ENCODE measurements around the gene ING5. TPM values are rescaled to one million over a fixed set of nuclear protein-coding genes. Genes with fewer than 3 reads are reported as not detected.

Gene ING5
- total RNA-seq, 6 experiments from 2014 or later, result 18.7 to 20.0 (median 19.5) TPM

GRCh38 chr2:241655516-241656189 lies 46.2 kb upstream of the ING5 start:
- Mint-ChIP-seq H3K4me1 (ENCODE audit: low read depth) (no peaks in the 10 kb centered on the region), H3K9me3 (no peaks in the 10 kb centered on the region), H3K4me3 (no peak overlapping the region), H3K27ac (no peak overlapping the region), H3K36me3 (ENCODE audit: low read depth) (peaks cover 32% of the 10 kb centered on the region), H3K27me3 (ENCODE audit: insufficient read depth) (peaks cover 1% of the 10 kb centered on the region; the same call in 1 of the 2 replicates)
- no peak for DNase-seq
- TF ChIP-seq, protein P1, sequence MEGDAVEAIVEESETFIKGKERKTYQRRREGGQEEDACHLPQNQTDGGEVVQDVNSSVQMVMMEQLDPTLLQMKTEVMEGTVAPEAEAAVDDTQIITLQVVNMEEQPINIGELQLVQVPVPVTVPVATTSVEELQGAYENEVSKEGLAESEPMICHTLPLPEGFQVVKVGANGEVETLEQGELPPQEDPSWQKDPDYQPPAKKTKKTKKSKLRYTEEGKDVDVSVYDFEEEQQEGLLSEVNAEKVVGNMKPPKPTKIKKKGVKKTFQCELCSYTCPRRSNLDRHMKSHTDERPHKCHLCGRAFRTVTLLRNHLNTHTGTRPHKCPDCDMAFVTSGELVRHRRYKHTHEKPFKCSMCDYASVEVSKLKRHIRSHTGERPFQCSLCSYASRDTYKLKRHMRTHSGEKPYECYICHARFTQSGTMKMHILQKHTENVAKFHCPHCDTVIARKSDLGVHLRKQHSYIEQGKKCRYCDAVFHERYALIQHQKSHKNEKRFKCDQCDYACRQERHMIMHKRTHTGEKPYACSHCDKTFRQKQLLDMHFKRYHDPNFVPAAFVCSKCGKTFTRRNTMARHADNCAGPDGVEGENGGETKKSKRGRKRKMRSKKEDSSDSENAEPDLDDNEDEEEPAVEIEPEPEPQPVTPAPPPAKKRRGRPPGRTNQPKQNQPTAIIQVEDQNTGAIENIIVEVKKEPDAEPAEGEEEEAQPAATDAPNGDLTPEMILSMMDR (IDR thresholded peaks at IDR 0.05), result no peak

- TF ChIP-seq, protein P1 (IDR thresholded peaks at IDR 0.05), result no peak
- Mint-ChIP-seq H3K36me3 (ENCODE audit: low read depth) (peaks cover 29% of the 10 kb centered on the region), H3K4me1 (ENCODE audit: low read depth) (no peaks in the 10 kb centered on the region), H3K4me3 (no peak overlapping the region), H3K27ac (no peak overlapping the region), H3K27me3 (ENCODE audit: insufficient read depth) (peaks cover 1% of the 10 kb centered on the region; the same call in 1 of the 2 replicates), H3K9me3 (no peaks in the 10 kb centered on the region)
- DNase-seq, result no peak
Measured at GRCh38 chr2:241656190-241656741, 45.6 kb upstream of the ING5 start.

DNA sequence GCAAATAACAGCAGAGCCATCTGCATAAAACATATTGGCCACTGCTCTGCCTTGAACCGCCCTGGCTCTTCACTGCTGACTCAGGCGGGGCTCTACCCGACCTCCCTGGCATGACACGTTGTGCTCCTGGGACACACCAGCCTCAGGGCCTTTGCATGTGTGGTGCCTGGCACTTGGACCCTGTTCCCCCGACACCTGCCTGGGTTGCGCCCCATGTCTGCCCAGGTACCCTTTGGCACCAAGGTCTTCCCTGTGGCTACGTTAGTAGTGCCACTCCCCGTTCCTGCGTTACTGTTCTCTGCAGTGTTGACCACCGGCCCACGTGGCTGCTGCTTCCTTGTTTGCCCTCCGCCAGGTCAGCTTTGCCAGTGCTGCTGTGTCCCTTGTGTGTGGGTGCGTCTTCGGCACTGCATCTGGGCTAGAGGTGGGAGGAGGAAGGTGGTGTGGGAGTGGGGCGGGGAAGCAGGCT lies 44.0 kb upstream of the ING5 start:
- no peak for DNase-seq
- TF ChIP-seq, protein P1 (IDR thresholded peaks at IDR 0.05), result no peak
- H3K36me3 Mint-ChIP-seq (ENCODE audit: low read depth), result peaks cover 25% of the 10 kb centered on the region

GRCh38 chr2:241658296-241658695 lies 43.5 kb upstream of the ING5 start:
- TF ChIP-seq, protein P1 (IDR thresholded peaks at IDR 0.05), result no peak
- no peaks in the 10 kb centered on the region for H3K9me3 Mint-ChIP-seq
- H3K27me3 Mint-ChIP-seq (ENCODE audit: insufficient read depth), result peaks cover 1% of the 10 kb centered on the region
- no peak overlapping the region for H3K4me3 Mint-ChIP-seq
- H3K27ac Mint-ChIP-seq, result no peak overlapping the region
- DNase-seq, result no peak
- peaks cover 25% of the 10 kb centered on the region for H3K36me3 Mint-ChIP-seq (ENCODE audit: low read depth)
- no peaks in the 10 kb centered on the region for H3K4me1 Mint-ChIP-seq (ENCODE audit: low read depth)

More for the DNA sequence above, 44.0 kb upstream of the ING5 start:
- Mint-ChIP-seq H3K4me3 (no peak overlapping the region), H3K27me3 (ENCODE audit: insufficient read depth) (peaks cover 1% of the 10 kb centered on the region; the same call in 1 of the 2 replicates), H3K9me3 (no peaks in the 10 kb centered on the region), H3K4me1 (ENCODE audit: low read depth) (no peaks in the 10 kb centered on the region), H3K27ac (no peak overlapping the region)

DNA sequence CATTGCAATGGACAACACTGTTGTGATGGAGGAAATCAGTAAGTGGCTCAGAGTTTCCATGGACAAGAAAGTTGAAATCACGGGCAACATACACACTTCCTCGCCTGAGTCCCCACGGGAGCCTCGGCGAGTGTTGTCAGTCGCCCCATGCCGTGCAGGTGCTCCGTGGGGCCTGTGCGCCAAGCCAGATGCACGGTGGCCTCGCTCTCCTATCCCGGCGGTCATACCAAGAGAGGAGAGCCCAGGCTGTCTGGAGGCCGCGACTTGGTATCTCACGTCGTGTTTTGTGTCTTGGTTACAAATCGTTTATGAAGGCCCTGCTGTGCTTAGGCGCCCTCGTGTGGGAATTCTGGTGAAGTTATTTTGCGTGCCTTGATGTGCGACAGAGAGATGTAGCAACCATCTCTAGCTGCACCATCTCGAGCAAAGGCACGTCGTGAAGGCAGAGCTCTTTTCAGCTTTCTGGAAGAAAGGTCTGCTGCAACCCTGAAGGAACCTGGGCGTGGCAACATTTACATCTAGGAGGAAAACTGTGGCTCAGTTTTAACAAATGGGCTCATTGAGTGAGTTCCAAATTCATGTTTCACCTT lies 42.6 kb upstream of the ING5 start:
- Mint-ChIP-seq H3K4me1 (ENCODE audit: low read depth) (no peaks in the 10 kb centered on the region; the same call in 1 of the 2 replicates), H3K36me3 (ENCODE audit: low read depth) (peaks cover 25% of the 10 kb centered on the region), H3K27ac (no peak overlapping the region), H3K4me3 (no peak overlapping the region), H3K27me3 (ENCODE audit: insufficient read depth) (no peaks in the 10 kb centered on the region; the same call in 1 of the 2 replicates), H3K9me3 (no peaks in the 10 kb centered on the region)
- TF ChIP-seq, protein P1 (IDR thresholded peaks at IDR 0.05), result peak; percentile 81
- peak; percentile 52 for DNase-seq
